ENCODE data around the gene EHMT2.
A peak's percentile ranks its signal among the peaks of the same experiment; 100 is the strongest.

Gene EHMT2

DNA sequence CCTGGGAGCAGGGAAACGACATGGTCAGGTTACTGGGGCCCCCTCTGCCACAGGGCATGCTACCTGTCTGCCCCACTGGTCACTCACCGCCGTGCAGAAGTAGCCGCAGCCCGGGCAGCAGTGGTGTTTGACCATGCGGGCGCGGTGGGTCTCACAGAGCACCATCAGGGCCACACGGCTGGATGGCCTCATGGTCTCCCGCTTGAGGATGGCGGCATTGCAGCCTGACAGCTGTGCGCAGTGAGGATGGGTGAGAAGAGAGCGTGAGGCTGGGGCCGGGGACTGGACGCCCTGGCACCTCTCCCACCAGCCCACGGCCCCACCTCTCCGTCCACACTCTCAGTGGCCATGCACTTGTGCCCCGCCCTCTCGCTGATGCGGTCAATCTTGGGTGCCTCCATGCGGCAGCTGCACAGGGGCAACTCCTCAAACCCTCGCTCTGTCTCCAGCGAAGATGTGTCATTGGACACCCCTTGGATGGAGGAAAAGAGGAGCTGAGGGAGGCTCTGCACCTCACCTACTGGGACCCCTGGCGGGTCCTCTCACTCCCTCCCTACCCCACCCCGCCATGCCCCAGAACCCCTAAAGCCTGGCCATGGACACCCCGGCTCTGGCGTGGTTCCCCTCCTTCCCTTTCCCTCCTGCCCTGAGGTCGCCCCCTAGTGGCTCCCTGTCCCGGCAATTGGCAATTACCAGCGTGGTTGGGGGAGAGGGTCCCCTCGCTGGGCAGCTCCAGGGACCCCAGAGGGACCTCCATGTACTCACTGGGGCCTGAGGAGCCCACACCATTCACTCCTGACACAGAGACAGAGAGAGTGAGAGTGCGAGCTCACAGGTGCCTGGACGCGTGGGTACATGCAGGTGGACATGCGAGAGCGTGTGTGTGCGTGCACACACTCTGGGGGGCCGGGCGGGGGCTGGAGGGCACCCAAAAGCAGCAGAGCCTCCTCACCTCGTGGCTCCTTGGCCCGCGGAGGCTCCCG is 8.9 kb downstream of the EHMT2 start:
- DNase-seq, result peak; percentile 35

DNA sequence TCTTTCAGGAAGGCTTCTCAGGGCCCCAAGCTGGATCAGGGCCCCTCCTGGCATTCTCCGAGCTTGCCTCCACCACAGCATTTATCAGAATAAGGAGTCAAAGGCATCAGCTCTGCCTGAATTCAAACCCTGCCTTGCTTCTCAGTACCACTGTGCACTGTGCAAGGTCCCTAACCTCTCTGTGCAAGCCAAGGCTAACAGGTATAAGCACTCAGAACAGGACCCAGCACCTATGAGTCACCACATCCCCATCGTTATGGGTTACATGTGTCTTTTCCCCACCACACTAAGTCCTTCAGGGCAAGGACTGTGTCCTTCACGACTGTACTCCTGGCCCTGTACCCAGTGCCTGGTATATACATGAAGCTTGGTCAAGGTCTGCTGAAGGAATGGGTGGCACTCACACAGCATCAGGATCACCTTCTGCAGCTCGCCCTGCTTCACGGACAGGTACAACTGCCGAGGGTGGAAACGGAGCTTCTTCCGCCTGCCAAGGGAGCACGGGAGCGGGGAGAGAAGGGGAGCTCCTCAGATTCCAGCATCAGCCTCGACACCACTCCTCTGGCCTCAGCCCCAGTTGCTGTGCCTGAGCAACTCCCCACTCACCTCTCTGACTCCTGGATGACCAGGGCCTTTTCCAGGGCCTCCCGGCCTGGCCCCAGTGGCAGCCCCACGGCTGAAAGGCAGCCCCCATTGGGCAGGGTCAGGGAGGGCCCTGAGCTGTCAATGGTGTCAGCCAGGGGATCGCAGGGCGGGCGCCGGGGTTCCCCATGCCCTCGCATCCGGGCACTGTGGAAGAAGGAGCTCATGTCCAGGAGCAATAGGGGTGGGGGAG is 10.1 kb downstream of the EHMT2 start:
- DNase-seq, result no peak

DNA sequence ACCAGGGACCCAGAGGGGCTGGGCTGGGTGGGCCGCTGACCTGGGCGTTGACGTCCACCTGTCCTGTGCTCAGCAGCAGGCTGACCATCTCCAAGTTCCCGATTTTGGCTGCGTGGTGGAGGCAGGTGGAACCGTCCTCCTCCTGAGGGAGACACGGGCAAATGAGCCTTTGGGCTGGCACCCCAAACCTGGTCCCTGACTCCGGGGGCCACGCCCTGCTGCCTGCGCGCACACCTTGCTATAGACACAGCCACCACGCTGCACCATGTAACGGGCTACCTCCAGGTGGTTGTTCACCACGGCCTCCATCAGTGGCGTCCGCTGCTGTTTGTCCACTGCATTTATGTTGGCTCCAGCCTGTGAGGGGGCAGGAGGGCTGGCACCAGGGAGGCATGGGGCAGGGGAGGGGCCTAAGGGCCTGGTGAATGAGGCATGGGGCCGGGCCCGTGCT is 10.9 kb downstream of the EHMT2 start:
- DNase-seq, result no peak

DNA sequence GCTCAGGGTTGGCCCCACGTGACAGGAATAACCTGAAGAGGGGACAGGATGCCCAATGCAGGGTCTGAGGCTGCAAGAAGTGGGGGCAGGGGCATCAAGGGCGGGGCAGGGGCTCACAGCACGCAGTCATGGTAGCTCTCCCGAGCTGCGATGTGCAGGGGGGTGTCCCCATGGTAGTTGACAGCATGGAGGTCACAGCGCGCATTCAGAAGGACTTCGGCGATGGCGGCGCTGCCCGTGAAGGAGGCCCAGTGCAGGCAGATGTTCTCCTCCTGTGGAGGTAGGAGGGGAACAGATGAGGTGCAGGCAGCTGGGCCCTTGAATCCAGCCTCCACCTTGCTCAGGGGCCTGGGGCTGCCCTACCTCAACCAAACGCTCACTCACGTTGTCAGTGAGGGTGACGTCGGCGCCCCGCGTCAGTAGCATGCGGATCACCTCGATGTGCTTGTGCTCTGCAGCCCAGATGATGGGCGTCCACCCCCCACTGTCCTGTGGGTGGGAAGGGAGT is 12.9 kb downstream of the EHMT2 start:
- no peak for DNase-seq

DNA sequence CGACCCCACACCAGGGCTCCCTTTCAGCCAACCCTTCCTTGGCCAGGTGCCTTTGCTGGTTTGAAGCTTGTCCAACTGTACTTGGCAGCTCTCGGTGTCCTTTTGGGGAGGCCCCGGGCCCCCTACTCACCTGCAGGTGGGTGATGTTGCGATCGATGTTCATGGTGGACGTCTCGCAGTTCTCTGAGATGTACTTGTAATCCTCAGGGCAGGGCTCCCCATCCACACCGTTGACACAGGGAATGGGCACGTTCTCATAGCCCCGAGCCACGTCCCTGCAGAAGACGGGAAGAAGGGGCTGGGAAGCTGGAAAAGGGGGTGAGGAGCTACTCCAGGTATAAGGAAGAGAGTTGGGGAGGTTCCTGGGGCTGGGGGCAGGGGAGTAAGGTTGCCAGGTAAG is 13.8 kb downstream of the EHMT2 start:
- no peak for DNase-seq

DNA sequence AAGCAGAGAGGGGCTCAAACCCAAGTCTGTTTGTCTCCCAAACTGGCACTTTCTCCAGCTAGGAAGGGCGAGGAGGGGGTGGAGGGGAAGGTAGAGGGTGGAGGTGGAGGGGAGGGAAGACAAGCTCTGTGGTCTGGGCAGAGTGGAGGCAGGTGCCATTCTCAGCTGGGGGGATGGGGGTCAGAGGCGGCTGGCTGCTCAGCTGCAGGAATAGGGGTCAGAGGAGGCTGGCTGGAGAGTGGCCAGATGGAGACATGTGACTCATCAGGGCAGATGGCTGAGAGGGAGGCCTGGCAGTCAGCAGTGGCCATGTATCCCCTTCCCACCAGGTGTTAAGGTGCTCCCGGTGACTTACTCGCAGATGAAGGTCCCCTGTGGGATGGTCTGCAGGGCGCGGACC is 15.2 kb downstream of the EHMT2 start:
- no peak for DNase-seq

DNA sequence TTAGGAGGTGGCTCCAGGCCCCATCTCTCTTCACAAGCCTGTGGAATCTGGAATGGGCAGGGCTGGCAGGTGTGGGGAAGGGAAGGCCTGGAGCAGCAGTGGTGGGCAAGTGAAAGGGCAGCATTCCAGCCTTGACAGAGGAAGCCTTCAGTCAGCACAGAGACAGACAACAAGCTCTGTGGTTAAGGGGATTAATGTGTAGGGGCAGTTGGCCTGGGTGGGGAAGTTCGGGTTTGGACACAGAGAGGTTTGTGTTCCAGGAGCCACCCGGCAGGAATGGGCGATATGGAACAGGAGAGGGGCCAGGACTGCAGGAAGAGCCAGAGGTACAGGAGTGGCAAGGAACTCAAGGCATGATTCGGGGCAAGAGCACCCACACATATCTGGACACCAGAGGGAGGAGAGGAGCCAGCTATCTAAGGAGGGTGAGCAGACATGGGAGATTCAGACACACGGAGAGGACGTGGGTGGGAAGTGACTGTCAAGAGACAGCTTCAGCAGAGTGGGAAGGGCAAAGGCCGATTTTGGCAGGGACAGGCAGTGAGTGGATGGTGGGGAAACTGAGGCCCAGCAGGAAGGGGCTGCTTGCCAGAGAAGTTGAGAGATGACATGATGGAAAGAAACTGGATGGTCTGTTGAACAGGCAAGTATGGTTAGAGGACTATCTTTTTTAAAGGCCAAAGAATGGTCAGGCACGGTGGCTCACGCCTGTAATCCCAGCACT is 16.2 kb downstream of the EHMT2 start:
- no peak for DNase-seq

DNA sequence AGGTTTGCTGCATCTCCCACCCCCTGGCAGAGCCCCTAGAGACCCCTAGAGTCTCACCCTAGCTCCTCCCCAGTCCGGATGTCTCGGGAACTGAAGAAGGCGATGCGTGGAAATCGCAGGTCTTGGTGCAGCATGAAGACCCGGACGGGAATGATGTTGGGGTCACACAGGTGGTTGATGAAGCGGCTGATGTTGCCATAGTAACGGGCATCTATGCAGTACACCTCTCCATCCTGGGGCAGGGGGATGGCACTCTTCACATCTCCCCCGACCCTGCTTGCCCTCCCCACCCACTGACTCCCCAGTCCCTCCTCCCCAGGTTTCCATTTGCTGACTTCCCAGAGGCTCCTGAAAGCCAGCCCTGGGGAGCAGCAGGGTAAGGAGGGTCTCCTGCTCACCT is 16.9 kb downstream of the EHMT2 start:
- DNase-seq, result no peak

DNA sequence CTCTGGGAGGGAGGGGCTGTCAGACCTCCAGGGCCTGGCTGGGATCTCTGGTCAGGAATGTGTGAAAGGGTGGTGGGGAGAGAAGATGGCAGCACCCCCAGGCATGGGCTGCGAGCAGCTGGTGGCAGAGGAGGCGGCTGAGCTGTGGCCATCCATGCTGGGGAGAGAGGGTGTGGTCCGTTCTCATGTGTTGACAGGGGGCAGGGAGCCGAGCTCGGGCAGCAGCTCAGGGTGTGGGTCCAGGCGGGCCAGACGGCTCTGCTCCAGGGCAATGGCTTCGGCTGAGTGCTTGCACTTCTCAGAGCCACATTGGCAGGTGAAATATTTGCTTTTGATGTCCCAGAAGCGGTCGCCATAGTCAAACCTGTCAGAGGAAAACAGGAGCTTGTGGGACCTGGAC is 17.6 kb downstream of the EHMT2 start:
- no peak for DNase-seq

DNA sequence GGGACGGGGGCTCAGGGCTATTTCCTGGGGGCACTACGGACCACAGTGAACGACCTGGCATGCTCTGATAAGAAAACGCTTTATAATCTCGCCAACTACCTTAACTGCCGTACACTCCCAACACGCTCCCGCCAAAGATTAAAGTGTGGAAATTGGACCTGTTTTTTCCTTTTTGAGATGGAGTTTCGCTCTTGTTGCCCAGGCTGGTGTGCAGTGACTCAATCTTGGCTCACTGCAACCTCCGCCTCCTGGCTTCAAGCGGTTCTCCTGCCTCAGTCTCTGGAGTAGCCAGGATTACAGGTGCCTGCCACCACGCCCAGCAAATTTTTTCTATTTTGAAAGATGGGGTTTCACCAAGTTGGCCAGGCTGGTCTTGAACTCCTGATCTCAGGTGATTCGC is 18.4 kb downstream of the EHMT2 start:
- no peak for DNase-seq

DNA sequence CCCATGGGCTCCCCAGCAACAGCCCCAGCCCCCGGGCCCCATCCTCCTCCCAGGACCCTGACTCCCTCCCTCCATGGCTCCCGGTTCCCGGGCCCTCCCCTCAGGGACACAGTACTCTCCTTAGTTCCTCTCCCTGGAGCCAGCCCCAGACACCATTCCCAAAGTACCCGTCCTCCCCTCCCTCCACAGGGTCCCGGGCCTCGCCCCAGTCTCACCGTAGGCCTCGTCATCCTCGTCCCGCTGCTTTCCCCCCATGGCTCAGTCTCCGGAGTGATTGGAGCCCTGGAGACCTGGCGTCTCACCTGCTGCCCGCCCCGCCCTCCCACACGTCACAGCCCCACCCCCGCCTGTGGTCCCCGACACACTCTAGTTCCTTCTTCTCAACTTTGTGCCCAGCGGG is 18.8 kb downstream of the EHMT2 start, which contains the start of gene SLC44A4:
Gene SLC44A4 (minus strand): TSS at position 272 of the 400 bp plus-strand sequence. CDS start 17 bp downstream, at position 255.
- no peak for DNase-seq

DNA sequence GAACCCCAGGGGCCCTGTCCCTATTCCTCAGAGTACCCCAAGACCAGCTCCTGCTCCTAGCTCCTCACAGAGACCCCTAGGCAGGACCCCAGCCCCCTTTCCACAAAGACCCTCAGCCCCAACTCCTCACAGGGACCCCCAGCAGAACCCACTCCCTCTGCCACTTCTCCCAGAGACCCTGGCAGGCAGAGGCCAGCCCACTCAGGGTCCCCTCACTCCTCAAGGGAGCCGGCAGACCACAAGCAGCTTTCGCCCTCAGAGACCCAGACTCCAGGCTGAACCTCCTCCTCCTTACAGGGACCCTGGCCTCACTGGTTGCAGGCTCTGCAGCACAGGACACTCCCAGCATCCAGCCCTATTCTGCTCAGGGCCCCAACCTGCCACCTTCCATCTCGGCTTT is 19.3 kb downstream of the EHMT2 start:
- DNase-seq, result no peak

DNA sequence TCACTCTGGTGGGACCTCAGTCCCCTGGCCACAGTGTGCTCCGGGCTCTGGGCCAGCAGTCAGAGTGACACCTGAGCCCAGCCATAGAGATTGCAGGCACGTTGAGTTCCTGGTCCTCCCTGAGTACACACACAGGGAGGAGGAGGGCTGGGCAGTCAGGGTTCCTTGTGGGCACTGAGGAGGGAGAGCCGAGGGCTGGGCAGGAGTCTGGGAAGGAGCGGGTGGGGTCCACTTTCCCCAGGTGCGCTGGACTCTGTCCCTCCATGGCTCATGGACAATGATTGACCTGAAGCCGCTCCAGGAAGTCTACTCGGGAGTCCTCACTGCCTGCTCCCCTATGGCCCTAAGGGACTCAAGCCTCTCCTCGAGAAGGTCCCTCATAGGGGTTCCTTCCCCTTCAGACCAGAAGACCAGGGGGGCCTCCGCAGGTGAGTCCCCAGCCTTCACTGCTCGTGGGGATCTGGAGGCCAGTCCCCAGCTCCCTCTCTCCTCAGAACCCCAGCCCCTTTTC is 19.8 kb downstream of the EHMT2 start:
- DNase-seq, result no peak

DNA sequence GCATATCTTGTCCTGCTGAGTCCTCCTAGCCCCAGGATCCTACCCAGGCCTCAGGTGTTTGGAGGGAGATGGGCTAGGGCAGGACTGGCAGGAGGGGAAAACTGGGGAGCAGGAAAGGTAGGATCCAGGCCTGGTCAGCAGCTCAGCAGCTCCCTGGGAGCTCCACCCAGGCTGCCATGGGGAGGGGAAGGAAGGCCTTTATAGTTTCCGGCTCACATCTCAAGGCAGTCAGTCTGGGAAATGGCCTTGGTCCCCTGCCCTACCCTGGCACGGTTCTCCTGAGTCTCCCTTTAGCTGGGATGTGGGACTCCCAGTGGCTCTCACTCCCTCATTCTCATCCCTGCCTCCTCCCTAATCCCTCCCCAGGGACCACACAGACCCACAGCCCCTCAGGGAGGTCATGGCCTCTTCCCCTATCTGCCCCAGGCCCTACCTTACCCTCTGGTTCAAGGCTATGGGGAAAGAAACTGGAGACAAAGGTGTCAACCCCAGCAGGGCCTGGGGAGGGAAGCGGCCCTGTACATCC is 20.3 kb downstream of the EHMT2 start:
- DNase-seq, result no peak

DNA sequence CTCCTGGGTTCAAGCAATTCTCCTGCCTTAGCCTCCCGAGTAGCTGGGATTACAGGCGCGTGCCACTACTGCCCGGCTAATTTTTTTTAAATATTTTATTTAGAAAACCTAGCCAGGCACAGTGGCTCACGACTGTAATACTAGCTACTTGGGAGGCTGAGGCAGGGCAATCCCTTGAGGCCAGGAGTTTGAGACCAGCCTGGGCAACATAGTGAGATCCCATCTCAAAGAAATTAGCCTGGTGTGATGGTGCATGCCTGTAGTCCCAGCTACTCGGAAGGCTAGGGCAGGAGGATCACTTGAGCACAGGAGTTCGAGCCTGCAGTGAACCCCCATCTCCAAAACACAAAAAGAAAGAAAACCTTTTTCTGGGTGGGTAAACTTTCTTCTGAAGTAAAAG is 21.1 kb downstream of the EHMT2 start:
- DNase-seq, result no peak

DNA sequence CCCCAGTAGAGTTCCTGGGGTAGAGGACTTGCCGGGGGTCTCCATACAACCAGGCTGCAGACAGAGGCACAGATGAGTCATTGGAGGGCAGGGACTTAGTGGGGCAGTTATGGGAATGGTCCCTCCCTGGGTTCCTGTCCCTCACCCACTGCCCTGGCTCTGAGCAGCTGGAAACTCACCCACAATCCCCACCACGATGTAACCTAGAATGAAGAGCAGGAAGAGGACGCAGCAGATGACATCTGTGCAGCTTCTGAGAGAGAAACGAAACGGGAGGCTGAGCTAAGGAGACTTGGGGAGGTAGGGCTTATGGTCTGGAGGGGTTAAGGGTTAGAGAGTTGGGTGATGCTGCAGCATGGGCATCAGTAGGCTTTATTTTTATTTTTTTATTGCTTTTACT is 21.6 kb downstream of the EHMT2 start:
- no peak for DNase-seq

DNA sequence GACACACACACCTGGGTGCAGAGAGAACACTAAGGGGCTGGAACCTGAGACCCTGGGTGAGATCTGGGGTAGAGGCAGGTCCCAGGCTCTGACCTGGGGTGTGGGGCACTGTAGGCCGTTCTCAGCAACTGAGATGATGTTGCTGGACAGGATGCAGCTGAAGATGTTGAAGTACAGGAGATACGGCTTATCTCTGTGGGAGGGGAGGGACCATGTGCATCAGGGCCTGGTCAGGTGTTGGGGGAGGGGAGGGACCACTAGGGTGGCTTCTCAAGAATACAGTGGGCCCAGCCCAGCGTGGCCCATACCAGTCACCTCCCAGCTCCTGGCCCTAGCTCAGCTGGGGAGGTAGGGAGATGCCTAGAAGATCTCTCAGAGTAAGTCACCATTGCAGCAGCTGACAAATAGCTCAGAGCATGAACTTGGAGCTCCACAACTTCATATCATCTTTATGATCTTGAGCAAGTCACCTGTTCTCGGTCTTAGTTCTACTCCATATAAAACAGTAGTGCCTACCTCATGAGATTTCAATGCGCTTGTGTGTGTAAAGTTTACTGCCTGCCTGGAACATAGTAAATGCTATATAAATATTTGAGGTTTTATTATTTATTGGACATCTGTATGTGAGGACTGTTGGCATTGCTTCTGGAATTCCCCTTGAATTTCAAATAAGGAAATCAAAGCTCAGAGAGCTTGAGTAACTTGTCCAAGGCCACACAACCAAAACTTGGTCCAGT is 22.5 kb downstream of the EHMT2 start:
- DNase-seq, result no peak

DNA sequence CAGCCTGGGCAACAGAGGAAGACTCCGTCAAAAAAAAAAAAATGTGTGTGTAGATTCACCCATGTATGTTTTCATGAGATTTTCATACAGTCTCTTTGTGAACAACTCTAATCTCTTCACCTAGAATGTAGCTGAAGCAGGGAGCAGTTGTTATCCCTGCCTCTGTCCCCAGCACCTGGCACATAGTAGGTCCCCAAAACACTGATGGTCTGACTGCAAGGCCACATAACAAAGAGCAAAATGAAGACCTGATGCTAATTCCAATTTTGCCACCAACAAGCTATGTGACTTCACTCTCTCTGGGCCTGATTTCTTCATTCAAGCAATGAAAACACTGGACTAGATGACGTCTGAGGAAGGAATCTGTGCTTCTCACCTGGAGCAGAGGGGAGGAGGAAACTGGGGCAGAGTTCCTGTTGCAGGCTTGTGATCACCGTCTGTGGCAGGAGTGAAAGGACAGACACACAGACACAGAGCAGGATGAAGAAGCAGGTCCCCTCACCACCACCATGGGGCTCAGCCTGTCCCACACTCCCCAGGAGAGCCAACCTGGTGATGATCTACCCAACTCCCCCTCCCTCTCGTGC is 23.3 kb downstream of the EHMT2 start:
- DNase-seq, result no peak

DNA sequence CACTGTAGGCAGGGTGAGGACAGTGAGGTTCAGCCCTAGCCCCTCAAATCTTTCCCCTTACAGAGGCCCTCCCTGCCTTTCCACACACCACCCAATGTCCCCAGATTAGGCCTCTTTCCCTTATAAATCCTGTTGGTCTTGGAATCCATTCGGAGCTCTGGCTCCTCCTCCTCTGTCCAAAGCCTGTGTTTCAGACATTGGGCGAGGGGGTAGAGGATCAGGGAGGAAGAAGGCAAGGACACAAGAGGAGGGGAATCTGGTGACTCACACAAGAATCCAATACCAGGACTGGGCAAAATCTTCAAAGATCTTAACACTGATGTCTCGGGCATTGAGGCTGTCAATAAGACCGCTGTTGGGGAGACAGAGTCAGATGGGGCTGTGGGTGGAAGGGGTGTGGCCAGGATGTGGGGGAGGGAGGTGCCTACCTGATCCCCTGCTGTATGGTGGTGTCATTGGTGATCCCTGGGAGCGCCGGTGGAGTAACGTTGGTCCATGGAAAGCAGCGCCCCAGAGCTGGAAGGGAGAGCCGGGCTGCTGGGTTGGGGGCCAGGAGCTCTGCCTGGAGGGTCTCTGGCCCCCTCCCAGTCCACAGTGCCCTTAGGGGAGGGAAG is 26.3 kb downstream of the EHMT2 start:
- no peak for DNase-seq

DNA sequence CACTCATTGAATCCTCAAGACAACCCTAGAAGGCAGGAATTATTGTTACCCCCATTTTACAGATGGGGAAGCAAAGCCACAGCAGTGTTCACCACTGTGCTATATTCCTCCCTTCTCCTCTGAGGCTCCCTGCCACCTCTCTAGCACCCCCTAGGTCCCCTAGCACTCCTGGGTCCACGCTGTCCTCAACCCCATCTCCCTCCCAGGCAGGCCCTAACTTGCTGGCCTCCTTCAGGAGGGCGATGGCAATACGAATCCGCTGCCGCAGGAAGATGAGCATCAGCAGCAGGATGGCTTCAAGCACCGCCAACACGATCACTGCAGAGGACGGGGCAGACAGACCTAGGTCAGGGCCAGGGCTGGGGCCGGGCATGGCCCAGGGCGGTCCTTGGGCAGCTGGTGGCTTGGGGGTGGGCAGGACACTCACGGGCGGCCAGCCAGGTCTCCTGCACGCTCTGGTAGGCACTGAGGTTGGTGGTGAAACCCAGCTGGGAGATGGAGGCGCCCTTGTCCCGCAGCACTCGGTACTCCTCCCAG is 27.0 kb downstream of the EHMT2 start:
- DNase-seq, result no peak

All from CD4-positive, alpha-beta T cell treated with Interferon gamma for 1 hour (primary cell).